DMS53 treated with DMSO at 0.1 percent for 48 hours (cell line): ENCODE results near the gene PTH2.
A peak's percentile ranks its signal among the peaks of the same experiment; 100 is the strongest.
"Not testable (repeated sequence)": the region's sequence is repeated elsewhere in the genome, so short reads cannot be mapped to it uniquely, and the experiment has no call there.

ENCODE experiments used
- DNase-seq: peaks from one replicate; lab custom pipeline; 2025; ENCODE audit not compliant: unreplicated experiment; lab: John Stamatoyannopoulos, UW

The PTH2 gene

GRCh38 chr19:49390131-49390928 is 32.9 kb downstream of the PTH2 start:
- no peak for DNase-seq

GRCh38 chr19:49389406-49389805 is 33.8 kb downstream of the PTH2 start:
- DNase-seq: no peak

GRCh38 chr19:49387936-49388372 is 35.3 kb downstream of the PTH2 start, which contains the start of gene KASH5:
Gene KASH5 (plus strand): TSS chr19:49388249. CDS start chr19:49390884, 2,635 bp downstream.
- peak; percentile 43 for DNase-seq

- no peak for DNase-seq
Measured at GRCh38 chr19:49383599-49383998, 39.6 kb downstream of the PTH2 start.

- no peak for DNase-seq
Measured at GRCh38 chr19:49382639-49383038, 40.6 kb downstream of the PTH2 start.

- DNase-seq: no peak
Measured at GRCh38 chr19:49380391-49380790, 42.9 kb downstream of the PTH2 start.

- DNase-seq: no peak
Measured at GRCh38 chr19:49378512-49378911, 44.7 kb downstream of the PTH2 start.

GRCh38 chr19:49374665-49375434 is 48.4 kb downstream of the PTH2 start:
- DNase-seq: no peak

GRCh38 chr19:49373174-49373573 is 50.1 kb downstream of the PTH2 start:
- DNase-seq: not testable (repeated sequence)
